Colonic mucosa (tissue), 4 donors: ENCODE data around the gene SH3GL3. TPM values are rescaled to one million over a fixed set of nuclear protein-coding genes. Genes with fewer than 3 reads are reported as not detected.

Experiments used
- DNase-seq: peaks from one replicate; pipeline ENCODE4 v3.0.0-alpha.2; 2020
- H3K27ac ChIP-seq: fragments of 200-600 bp; one replicate; pipeline ENCODE4 v1.8.0; 2021
- H3K27me3 ChIP-seq: fragments of 200-600 bp; one replicate; pipeline ENCODE4 v1.8.0; 2021
- H3K36me3 ChIP-seq: fragments of 200-600 bp; one replicate; pipeline ENCODE4 v1.8.0; 2021
- H3K4me1 ChIP-seq: fragments of 200-600 bp; one replicate; pipeline ENCODE4 v1.8.0; 2021; ENCODE audit warnings: mild to moderate bottlenecking
- H3K4me3 ChIP-seq: fragments of 200-600 bp; one replicate; pipeline ENCODE4 v1.8.0; 2021
- H3K9ac ChIP-seq, 2 donors: one replicate each; pipeline ENCODE4 v1.7.0; 2013; ENCODE audit warnings: control low read depth in 2 of 2, low read depth in 2 of 2, low read length in 2 of 2
- H3K9me3 ChIP-seq: fragments of 200-600 bp; one replicate; pipeline ENCODE4 v1.8.0; 2021
- intact Hi-C: fragments of 100-400 bp; cut with DNase I; formaldehyde crosslinking; loops from one replicate; pipeline ENCODE4 v1.14.1; 2022
- total RNA-seq, 2 donors: library from RNA; stranded (reverse); fragmentation: NEBNext Ultra II Directional in 1 of 2; extraction: Animal tissue kit (Norgen Biotek cat#: 25700) in 1 of 2; gene quantifications; one replicate each; pipeline ENCODE4 v1.2.1, GENCODE V29; 2021
- TF ChIP-seq, protein P1 (sequence below): fragments of 200-600 bp; IDR thresholded peaks from one replicate; pipeline ENCODE4 v1.8.0; 2022; ENCODE audit warnings: antibody characterized with exemption, mild to moderate bottlenecking
- donor health status: healthy.
- donor health status: DM: no; HTN: no; CAD: no.
- donor health status: DM: no; HTN: no; CAD: no.

SH3GL3 gene
- total RNA-seq, 2 donors from 2014 or later = not detected

DNA sequence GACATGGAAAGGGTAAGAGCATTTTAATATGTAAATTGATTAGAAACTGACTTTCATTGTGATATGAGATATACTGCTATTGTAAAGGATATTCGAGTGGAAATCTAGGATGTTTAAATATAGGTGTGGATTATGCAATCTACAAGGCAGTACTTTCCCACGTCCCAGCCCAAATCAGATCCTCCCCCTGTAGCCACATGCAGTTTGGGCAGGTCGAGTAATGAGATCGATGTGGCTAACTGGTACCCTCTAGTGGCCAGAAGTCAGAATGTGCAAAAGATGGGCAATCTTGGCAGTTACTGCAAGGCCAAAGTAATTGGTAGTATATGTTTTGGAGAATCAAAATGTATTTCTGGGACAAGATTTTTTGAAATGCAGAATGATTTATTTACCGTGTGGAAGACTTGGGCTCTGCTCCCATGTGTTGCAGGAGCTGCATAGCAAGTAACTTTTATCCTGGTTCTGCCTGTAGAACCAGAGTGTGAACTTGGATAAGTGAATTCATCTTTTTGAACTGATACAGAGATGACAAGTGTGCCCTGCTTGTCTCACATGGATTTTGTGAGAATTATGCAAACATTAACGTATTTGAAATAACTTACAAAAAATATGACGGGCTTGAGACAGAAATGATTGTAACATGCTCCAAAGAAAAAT, 112.3 kb downstream of the SH3GL3 start:
- Histone ChIP-seq H3K27me3 (no peaks in the 10 kb centered on the region), H3K4me1 (no peaks in the 10 kb centered on the region), H3K9ac (no peak overlapping the region), H3K9me3 (no peaks in the 10 kb centered on the region), H3K36me3 (no peaks in the 10 kb centered on the region), H3K4me3 (no peak overlapping the region), H3K27ac (no peak overlapping the region)
- peak; percentile 46 for DNase-seq
- intact Hi-C loops = loop anchor here (2.0 kb wide), 1 partner anchor 121 kb away; no protein-coding TSS in a partner anchor
- TF ChIP-seq, protein P1, sequence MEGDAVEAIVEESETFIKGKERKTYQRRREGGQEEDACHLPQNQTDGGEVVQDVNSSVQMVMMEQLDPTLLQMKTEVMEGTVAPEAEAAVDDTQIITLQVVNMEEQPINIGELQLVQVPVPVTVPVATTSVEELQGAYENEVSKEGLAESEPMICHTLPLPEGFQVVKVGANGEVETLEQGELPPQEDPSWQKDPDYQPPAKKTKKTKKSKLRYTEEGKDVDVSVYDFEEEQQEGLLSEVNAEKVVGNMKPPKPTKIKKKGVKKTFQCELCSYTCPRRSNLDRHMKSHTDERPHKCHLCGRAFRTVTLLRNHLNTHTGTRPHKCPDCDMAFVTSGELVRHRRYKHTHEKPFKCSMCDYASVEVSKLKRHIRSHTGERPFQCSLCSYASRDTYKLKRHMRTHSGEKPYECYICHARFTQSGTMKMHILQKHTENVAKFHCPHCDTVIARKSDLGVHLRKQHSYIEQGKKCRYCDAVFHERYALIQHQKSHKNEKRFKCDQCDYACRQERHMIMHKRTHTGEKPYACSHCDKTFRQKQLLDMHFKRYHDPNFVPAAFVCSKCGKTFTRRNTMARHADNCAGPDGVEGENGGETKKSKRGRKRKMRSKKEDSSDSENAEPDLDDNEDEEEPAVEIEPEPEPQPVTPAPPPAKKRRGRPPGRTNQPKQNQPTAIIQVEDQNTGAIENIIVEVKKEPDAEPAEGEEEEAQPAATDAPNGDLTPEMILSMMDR = peak; percentile 42

DNA sequence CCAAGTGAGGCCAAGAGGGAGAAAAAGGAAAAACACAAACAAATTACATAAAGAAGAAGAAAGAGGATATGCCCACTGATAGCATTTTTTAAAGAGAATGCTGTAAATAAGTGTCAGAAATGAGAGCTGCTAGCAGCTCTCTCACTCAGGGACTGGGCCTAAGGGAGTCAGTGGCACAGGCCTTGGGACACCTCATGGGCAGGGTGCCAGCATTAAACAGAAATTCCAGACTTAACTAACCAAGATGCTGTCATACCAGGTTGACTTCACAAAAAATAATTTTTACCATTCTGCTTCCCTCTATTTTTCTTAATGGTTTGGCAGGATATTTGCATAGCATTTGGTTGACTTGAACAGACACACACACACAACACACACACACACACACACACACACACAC, 114.5 kb downstream of the SH3GL3 start:
- Histone ChIP-seq H3K27me3 (no peaks in the 10 kb centered on the region), H3K27ac (no peak overlapping the region), H3K4me1 (no peaks in the 10 kb centered on the region), H3K9ac (no peak overlapping the region), H3K36me3 (no peaks in the 10 kb centered on the region), H3K4me3 (no peak overlapping the region), H3K9me3 (no peaks in the 10 kb centered on the region)
- intact Hi-C loops = loop anchor here (5.0 to 10.0 kb wide), 3 partner anchors 183 to 473 kb away; no protein-coding TSS in a partner anchor
- TF ChIP-seq, protein P1 = no peak
- DNase-seq = no peak

DNA sequence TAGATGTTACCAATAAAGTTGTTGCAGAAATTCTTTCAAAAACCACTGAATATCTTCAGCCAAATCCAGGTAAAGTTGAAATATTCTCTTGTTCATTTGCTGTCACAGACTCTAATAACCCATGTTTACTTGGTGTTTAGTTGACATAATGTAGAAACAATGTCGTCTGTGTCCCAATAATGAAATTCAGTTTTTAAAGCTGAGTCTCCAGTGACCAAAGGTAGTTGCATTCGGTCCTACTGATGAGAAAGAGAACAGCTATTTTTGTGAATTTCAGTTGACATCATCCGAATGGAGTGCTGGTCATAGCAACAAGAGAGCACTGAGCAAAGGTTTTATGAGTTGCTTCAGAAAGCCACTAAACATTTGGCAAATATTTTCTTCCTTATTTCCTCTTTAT, 118.0 kb downstream of the SH3GL3 start:
- Histone ChIP-seq H3K27me3 (no peaks in the 10 kb centered on the region), H3K36me3 (no peaks in the 10 kb centered on the region), H3K4me1 (no peaks in the 10 kb centered on the region), H3K9me3 (no peaks in the 10 kb centered on the region), H3K27ac (no peak overlapping the region), H3K4me3 (no peak overlapping the region), H3K9ac (no peak overlapping the region)
- intact Hi-C loops = loop anchor here (10.0 kb wide), 2 partner anchors 180 to 470 kb away; no protein-coding TSS in a partner anchor
- no peak for DNase-seq
- TF ChIP-seq, protein P1 = no peak

DNA sequence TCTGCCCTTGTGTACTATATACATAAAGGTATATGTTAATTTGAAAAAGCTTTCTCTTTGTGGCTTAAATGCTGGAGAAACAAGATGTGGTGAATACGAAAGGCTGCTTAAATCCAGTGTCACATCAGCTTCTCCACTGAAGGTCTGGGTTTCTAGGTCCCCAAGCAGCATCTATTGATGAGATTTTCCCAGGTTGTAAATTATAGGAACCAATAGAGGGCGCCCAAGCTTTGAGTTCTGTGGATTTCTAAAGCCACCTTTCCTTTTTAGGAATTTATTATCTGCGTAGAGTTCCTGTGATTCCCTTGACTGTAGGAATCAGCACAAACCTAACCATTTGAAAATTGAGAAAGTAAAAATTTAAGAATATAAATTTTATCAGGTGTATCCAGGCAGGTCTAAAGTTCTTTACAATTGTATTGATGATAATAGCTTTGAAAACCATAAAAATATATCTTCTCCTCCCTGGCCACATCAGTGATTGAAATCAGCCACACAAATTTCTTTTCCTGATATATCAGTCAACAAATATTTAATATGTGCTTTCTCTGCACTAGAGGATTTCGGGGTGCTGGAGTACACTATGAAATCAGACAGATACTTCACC, 118.5 kb downstream of the SH3GL3 start:
- H3K4me3 ChIP-seq = no peak overlapping the region
- H3K27me3 ChIP-seq = no peaks in the 10 kb centered on the region
- H3K4me1 ChIP-seq = no peaks in the 10 kb centered on the region
- intact Hi-C loops = loop anchor here (10.0 kb wide), 2 partner anchors 179 to 469 kb away; no protein-coding TSS in a partner anchor
- H3K27ac ChIP-seq = no peak overlapping the region
- TF ChIP-seq, protein P1 = peak; percentile 31
- no peaks in the 10 kb centered on the region for H3K36me3 ChIP-seq
- no peaks in the 10 kb centered on the region for H3K9me3 ChIP-seq
- DNase-seq = no peak
- H3K9ac ChIP-seq = no peak overlapping the region

DNA sequence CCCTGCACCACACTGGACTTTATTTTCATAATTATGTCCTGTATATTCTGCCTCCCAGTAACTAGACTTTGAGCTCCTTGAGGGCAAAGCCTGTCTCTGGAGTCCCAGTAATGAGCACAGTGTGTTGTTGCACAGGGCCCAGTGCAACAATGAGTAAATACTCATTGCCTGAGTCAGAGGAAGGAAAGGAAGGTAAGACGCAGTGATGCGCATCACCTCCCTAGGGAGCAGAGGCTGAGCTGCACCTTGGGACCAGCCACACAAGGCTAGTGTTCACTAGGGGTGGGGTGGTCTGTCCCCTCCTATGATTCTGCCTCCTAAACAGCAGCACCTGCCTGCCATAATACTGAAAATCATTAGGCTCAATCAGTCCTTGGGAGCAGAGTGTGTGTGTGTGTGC, 120.2 kb downstream of the SH3GL3 start:
- Histone ChIP-seq H3K27me3 (no peaks in the 10 kb centered on the region), H3K9me3 (no peaks in the 10 kb centered on the region), H3K36me3 (no peaks in the 10 kb centered on the region), H3K4me3 (no peak overlapping the region), H3K27ac (no peak overlapping the region), H3K4me1 (no peaks in the 10 kb centered on the region), H3K9ac (no peak overlapping the region)
- DNase-seq = no peak
- intact Hi-C loops = loop anchor here (10.0 kb wide), 2 partner anchors 177 to 467 kb away; no protein-coding TSS in a partner anchor
- TF ChIP-seq, protein P1 = no peak
